HG02840 (cell line): ENCODE measurements around the gene NEDD4.
"Not testable (repeated sequence)": the region's sequence is repeated elsewhere in the genome, so short reads cannot be mapped to it uniquely, and the experiment has no call there.

Source experiments
- ATAC-seq: cut with Tn5 transposase; IDR thresholded peaks from one replicate; pipeline ENCODE4 v1.9.1; 2021; ENCODE audit warnings: mild to moderate bottlenecking, moderate library complexity, moderate number of reproducible peaks; ENCODE audit not compliant: unreplicated experiment, low FRiP score

The NEDD4 gene

DNA sequence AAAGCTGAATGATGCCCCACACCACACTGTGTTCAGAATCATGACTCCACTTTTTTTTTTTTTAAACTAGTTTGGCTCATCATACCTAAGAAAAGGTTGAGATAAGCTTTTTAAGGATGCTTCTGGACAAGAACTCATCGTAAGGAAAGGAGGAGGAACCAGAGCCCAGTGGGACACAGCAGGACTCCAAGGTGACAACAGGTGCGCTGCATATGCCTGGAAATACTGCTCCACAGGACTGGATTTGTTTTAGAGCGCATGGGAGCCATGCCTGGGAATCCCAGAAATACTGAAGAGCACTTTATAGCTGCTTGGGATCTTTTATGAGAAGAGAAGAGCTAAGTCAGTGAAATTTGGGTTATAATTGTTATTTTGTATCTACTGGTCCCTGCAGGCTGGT, 93.4 kb downstream of the NEDD4 start:
- no peak for ATAC-seq

DNA sequence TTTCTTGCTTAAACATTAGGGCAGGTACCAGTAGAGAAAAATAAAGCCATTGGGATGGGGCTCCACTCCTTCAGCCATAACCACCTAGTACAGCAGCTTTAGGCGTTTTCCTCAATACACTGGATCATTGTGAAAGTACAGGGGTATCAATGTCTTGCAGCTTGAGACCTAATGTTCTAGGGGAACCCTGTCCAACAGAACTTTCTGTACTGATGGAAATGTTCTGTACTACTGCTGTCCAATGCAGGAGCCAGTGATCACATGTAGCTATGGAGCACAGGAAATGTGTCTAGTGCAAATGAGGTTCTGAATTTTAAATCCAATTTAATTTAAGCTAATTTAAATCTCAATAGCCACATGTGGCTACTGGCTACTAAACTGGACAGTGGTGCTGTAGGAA, 93.9 kb downstream of the NEDD4 start:
- ATAC-seq = no peak

DNA sequence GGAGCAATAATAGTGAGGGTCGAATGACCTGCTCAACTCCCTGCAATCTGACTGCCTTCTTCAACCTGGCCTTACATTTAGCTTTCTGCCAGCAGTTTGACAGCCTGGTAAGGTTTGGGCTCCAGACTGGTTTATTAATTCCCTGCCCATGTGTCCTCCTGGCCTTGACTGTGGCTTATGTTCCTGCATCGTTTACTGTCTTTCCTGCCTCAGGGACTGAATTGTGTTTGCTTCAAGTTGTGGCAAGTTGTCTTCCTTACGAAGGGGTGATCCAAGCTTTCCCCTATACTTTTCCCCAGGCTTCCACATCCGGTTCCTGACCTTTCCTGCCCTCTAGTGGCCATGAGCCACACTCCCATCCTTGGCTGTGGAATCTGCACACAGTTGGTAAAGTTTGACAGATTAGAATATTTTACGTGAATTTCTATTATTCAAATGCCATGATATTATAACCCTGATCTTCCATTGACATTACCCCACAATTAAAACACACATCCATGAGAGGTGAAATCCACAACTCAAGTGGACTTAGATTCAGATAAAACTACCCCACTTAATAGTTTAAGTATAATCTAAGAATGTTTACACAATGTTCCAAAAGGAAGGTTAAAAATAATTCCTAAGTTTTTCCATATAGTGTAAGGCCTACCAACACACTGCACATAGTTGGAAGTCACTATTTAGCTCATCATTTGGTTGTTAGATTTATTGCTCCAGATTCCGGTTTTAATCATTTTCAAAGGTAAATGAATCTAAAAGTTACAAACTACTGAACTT, 95.7 kb downstream of the NEDD4 start:
- no peak for ATAC-seq

- ATAC-seq = no peak
Measured at GRCh38 chr15:55894399-55894965, 98.9 kb downstream of the NEDD4 start.

DNA sequence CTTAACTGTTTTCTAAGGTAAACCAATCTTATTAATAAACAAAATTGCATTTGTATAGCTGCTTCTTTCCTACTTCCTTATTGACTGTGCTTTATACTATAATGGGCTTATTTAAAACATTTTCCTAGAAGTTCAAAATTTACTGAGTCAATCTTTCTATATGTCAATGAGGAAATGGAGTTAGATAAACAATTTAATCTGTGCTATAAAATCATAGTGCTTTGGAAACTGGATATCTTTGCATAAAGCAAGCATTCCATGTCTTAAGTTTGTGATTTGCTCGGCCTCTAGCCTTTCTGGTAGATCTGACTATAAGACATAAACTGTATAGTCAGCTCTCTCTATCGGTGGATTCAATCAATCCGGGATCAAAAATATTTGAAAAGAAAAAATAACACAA, 99.6 kb downstream of the NEDD4 start:
- no peak for ATAC-seq

DNA sequence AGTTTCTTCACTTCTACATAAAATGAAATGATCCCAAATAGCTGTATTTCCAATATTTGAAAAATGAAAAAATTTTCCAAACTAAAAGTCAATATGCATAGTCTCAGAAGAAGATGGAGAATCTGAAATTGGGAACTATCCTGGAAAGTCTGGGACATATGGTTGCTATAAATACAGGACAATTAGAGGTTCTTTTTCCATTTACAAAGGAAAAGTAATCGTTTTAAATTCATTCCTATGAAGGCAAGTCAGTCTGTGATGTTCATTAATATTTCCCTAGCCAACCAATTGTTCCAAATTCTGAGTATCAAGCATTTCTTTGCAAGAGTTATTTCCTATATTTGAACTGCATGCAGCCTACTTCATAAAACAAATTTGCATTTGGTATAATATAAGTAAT, 102.2 kb downstream of the NEDD4 start:
- no peak for ATAC-seq

GRCh38 chr15:55884223-55884622, 109.2 kb downstream of the NEDD4 start:
- no peak for ATAC-seq

DNA sequence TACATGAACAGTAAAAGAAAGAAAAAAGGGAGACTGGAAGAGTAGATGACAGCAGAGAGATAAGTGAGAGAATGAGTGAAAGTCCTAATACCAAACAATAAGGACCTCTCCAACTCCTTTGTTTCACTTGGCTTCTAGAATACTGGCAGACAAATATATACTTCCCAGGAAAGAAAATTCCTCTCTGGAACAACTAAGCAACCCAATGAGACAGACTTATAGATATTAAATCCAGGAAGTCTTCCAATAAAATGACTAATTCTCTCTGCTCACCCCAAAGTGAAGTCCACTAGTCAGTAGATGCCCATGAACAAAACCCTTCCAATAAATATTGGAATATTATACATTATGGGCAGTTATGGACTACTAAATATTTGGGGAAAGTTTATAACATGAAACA, 114.2 kb downstream of the NEDD4 start:
- ATAC-seq = no peak

DNA sequence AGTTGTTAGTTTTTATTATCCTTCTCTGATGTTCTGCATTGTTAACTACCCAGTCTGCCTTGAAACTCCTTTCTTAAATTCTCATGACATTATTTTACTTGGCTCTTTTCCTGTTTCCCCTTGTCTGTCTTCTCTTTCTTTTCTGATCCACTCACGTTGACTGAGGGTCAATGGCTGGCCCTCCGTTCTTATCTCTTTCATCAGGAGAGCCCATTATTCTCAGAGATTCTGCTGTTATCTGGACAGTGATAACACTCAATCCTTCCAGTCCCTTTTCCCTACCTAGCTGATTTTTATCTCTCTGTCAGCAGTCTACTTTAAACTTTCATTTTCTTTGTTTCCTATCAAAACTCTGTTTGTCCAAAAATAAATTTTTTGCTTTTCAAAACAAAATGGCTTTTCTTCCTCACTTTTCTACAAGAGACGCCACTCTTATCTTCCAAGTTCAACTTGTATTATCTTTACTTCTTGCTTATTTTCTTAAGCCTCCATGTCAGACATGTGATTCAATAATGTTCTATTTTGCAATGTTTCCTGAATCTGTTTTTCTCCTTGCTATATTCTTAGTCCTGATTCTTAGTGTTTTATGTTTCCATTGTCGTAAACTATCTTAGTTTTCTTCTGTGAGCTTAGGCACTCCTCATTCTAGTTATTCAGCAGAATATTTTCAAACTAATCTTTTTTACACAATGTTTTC, 120.2 kb downstream of the NEDD4 start:
- no peak for ATAC-seq

- no peak for ATAC-seq
Measured at GRCh38 chr15:55872471-55872870, 120.9 kb downstream of the NEDD4 start.

- ATAC-seq = no peak
Measured at GRCh38 chr15:55869660-55870059, 123.8 kb downstream of the NEDD4 start.

DNA sequence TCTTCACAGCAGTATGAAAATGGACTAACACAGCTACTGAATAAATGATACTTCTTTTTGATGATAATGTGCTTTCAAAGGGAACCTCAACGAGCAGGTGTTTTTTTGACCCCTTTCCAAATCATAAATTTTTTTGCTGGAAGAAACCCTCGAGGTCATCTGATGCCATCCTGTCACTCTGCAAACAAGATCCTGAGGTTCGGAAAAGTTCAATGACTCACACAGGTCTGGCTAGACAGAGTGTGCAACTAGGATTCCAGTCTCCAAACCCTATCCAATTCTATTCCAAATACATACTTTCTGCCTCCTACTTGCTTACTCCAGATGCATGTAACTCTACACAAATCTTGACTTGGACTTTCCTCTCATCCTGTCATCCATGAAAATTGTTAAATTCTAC, 124.7 kb downstream of the NEDD4 start:
- no peak for ATAC-seq

GRCh38 chr15:55868291-55868690, 125.1 kb downstream of the NEDD4 start:
- not testable (repeated sequence) for ATAC-seq

DNA sequence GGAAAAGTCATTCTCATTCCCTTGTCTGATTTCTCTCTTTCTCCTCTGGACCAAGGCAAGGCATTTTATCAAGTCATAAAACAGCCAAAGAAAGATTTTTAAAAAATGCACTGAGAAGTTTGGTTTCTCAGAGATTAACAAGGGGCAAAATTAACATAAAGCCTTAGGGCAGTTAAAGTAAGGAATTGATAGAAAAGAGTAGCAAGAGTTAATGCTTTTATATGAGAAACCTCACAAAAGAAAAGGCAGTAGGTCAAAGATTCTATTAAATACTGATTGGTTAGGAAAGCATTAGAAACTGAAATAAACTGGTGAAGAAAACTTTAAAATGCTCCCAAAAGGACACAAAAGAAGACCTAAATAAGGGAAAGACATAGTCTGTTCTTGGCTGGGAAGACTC, 129.5 kb downstream of the NEDD4 start:
- ATAC-seq = no peak

DNA sequence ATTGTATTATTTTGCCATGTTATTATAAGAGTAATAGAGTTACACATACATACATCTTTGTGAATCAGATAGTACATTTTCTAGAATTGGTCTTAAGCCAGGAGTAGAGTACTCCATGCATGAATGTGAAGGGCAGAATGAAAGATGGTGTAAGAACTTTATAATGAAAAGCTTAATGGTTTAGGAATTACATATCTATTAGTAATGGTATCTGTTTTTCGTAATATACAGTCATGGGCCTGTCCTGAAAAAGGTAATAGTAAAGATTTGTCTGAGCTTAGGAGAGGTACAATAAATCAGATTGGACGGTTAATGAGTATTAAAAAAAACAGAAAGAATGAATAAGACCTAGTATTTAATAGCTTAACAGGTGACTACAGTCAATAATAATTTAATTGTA, 132.3 kb downstream of the NEDD4 start:
- ATAC-seq = no peak

GRCh38 chr15:55860468-55860867, 132.9 kb downstream of the NEDD4 start:
- ATAC-seq = no peak

GRCh38 chr15:55859681-55860080, 133.7 kb downstream of the NEDD4 start:
- ATAC-seq = no peak

DNA sequence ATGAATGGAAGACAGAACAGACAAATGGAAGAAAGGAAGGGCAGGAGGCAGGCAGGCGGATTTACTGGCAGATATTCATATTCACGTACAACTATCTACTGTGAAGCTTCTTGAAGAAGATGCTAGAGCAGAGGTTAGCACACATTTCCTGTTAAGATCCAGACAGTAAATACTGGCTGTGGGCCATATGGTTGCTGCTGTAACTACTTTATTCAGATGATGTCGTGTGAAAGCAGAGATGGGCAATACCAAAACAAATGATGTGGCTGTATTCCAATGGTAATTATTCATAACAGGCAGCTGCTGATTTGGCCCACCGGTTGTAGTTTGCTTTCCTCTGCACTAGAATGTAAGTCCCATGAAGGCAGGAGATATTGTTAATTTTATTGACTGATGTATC, 134.8 kb downstream of the NEDD4 start:
- ATAC-seq = no peak

DNA sequence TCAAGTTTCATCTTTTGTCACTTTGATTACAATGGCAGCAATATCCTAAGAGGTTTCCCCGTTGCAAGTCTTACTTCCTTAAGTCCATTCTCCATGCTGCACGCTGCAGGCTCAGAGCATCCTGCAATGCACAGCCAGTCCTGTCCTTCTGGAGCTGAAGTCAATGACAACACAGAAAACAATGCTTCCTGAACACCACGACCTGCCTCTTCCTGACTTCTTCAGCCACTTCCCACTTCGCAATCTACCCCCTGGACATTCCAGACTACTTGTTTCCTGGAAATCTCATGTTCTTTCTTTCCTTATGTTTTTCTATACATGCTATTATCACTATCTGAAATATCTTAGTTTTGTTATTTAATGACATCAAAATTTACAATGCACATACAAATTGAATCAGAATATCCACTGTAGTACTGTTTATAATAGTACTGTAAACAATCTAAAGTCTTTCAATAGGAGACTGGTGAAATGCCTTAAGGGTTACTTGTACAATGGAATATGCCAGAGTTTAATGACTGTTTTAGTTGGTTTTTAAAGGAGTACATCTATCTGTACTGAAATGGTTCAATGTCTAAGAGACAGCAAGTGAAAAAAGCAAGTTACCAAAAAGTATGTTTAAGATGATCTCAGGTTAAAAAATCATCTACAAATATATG, 136.8 kb downstream of the NEDD4 start:
- ATAC-seq = no peak

DNA sequence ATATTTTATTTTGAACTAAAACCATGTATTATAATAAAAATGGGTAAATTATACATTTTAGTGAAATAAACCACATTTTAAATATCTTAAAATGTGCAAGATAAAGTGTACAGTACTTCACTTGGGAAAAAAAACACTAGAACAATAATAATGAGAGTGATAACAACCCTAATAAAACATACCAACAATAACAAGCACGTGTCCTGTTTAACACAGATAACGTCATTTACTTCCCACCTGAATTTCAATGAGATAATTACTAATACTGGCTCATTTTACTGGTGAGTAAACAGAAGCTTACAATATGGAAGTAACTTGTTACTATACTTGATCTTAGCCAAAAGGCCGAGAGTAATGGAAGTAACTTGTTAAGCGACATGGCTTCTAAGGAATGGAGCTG, 140.3 kb downstream of the NEDD4 start:
- no peak for ATAC-seq

- no peak for ATAC-seq
Measured at GRCh38 chr15:55846116-55846707, 147.2 kb downstream of the NEDD4 start.
